Kasumi-1 (cell line): ENCODE measurements around the gene LITAFD.

Source experiments
- DNase-seq, 2 experiments: peaks; one replicate each; lab custom pipeline; 2025; lab: John Stamatoyannopoulos, UW

LITAFD gene

GRCh38 chr16:8920645-8921346 lies 38.6 kb downstream of the LITAFD start:
- DNase-seq, result no peak

- DNase-seq, result no peak
Measured at GRCh38 chr16:8921347-8921984, 39.3 kb downstream of the LITAFD start.

- DNase-seq, result no peak
Measured at GRCh38 chr16:8923199-8923598, 41.0 kb downstream of the LITAFD start.

- no peak for DNase-seq
Measured at GRCh38 chr16:8924214-8924613, 42.1 kb downstream of the LITAFD start.

- no peak for DNase-seq
Measured at GRCh38 chr16:8925455-8925854, 43.3 kb downstream of the LITAFD start.

GRCh38 chr16:8926827-8927226 lies 44.7 kb downstream of the LITAFD start:
- no peak for DNase-seq

- no peak for DNase-seq
Measured at GRCh38 chr16:8928467-8928957, 46.4 kb downstream of the LITAFD start.

- DNase-seq, result no peak
Measured at GRCh38 chr16:8929086-8929748, 47.1 kb downstream of the LITAFD start.

- DNase-seq, result peak; percentile 2 to 6
Measured at GRCh38 chr16:8931859-8932258, 49.7 kb downstream of the LITAFD start.

GRCh38 chr16:8934601-8935000 lies 52.5 kb downstream of the LITAFD start:
- no peak for DNase-seq
